Measurements from ENCODE around the gene VSIG10L. TPM values are rescaled to one million over a fixed set of nuclear protein-coding genes. Genes with fewer than 3 reads are reported as not detected.

VSIG10L gene
- total RNA-seq, 1 donor from 2014 or later, result 3.5 TPM

DNA sequence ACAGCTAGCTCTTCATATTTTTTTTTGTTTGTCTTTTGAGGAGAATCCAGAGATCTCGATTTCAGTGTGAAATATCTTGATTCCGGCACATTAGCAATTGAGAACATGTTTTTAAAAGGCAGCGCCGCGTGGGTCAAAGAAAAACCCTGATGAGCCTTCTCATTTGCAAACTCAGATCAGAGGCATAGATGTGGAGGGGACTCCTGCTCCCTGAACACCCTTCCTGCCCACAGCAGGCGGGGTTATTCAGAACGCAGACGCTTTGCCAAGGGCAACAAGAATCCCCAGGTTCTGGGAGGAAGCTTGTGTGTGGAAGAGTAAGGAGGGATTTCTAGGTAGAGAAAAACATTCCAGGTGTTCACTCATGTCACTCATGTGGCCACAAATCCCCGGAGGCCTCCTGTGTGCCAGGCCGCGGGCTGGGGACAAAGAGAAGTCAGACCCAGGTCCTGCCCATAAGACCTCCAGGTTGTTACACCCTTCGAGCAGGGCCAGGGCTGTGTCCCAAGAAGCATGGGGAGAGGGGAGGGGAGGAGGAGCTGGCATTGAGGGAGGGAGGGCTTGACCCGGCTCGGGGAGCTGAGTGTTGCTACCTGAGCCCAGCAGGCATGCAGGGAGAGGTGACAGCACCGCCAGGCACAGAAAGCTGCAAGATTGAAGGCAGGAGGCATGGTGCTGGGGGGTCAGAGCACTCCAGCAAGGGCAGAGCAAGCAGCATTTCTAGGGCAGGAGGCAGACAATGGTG is 46.4 kb downstream of the VSIG10L start:
- no peak overlapping the region for H3K27ac Mint-ChIP-seq (ENCODE audit: unreplicated experiment)

DNA sequence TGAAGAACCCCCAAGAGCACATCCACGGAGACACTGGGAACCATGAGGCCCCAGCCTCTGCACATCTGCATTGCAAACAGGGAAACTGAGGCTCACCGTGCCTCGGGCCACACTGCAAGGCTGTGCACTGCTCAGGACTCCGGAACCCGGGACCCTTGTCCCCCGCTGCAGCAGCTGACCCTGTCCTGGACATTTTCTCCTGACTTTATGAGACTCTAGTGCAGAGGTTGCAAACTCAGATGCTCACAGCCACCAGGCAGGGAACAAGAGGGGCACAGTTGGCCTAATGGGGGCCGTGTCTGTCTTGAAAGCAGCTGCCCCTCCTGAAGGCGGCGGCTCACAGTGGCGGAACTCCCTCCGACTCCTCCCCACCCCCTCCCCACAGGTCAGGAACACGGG is 47.0 kb downstream of the VSIG10L start:
- H3K4me1 Mint-ChIP-seq (ENCODE audit: unreplicated experiment), result no peaks in the 10 kb centered on the region
- no peaks in the 10 kb centered on the region for H3K27me3 Mint-ChIP-seq (ENCODE audit: unreplicated experiment)
- H3K4me3 Mint-ChIP-seq (ENCODE audit: unreplicated experiment), result no peak overlapping the region
- no peak for DNase-seq (ENCODE audit: extremely low spot score, unreplicated experiment)
- H3K36me3 Mint-ChIP-seq (ENCODE audit: unreplicated experiment), result no peaks in the 10 kb centered on the region
- H3K27ac Mint-ChIP-seq (ENCODE audit: unreplicated experiment), result no peak overlapping the region
- H3K9me3 Mint-ChIP-seq (ENCODE audit: unreplicated experiment), result no peaks in the 10 kb centered on the region
- TF ChIP-seq, protein P1, sequence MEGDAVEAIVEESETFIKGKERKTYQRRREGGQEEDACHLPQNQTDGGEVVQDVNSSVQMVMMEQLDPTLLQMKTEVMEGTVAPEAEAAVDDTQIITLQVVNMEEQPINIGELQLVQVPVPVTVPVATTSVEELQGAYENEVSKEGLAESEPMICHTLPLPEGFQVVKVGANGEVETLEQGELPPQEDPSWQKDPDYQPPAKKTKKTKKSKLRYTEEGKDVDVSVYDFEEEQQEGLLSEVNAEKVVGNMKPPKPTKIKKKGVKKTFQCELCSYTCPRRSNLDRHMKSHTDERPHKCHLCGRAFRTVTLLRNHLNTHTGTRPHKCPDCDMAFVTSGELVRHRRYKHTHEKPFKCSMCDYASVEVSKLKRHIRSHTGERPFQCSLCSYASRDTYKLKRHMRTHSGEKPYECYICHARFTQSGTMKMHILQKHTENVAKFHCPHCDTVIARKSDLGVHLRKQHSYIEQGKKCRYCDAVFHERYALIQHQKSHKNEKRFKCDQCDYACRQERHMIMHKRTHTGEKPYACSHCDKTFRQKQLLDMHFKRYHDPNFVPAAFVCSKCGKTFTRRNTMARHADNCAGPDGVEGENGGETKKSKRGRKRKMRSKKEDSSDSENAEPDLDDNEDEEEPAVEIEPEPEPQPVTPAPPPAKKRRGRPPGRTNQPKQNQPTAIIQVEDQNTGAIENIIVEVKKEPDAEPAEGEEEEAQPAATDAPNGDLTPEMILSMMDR (IDR thresholded peaks at IDR 0.05), result no peak

More for the DNA sequence above, 46.4 kb downstream of the VSIG10L start:
- H3K9me3 Mint-ChIP-seq (ENCODE audit: unreplicated experiment), result no peaks in the 10 kb centered on the region
- no peaks in the 10 kb centered on the region for H3K27me3 Mint-ChIP-seq (ENCODE audit: unreplicated experiment)
- H3K4me1 Mint-ChIP-seq (ENCODE audit: unreplicated experiment), result no peaks in the 10 kb centered on the region
- H3K4me3 Mint-ChIP-seq (ENCODE audit: unreplicated experiment), result no peak overlapping the region
- TF ChIP-seq, protein P1 (IDR thresholded peaks at IDR 0.05), result no peak
- DNase-seq (ENCODE audit: extremely low spot score, unreplicated experiment), result no peak
- H3K36me3 Mint-ChIP-seq (ENCODE audit: unreplicated experiment), result no peaks in the 10 kb centered on the region

DNA sequence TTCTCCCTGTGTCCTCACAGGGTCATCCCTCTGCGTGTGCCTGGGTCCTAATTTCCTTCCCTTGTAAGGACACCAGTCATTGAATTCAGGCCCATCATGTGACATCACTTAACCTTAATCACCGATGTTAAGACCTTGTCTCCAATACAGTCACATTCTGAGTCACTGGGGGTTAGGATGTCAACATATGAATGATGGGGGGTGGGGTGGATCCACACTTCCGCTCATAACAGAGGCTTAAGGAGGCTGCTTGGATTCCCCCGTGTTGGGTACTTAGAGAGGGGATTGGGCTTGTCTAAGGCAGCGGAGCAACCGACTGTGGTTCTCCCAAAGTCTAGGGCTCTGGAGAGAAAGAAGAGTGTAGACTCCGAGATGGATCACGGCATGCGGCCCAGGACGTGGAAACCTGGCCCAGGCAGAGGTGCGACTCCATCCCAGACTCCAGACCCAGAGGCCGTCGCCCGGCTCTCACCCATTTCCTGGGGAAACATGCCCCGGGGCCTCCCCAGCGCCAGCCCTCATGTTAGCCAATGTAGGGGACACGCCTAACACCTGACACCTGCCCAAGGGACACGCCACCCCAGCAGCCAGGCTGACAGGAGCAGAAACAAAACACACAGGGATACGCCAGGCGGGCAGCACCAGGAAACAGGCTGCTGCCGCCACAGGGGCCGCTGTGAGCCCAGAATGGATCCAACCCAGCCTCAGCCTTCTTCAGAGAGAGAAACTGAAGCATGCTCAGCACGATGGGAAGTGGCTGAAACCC is 47.5 kb downstream of the VSIG10L start:
- Mint-ChIP-seq H3K27me3 (ENCODE audit: unreplicated experiment) (no peaks in the 10 kb centered on the region), H3K4me1 (ENCODE audit: unreplicated experiment) (no peaks in the 10 kb centered on the region), H3K4me3 (ENCODE audit: unreplicated experiment) (no peak overlapping the region), H3K9me3 (ENCODE audit: unreplicated experiment) (no peaks in the 10 kb centered on the region), H3K27ac (ENCODE audit: unreplicated experiment) (no peak overlapping the region), H3K36me3 (ENCODE audit: unreplicated experiment) (no peaks in the 10 kb centered on the region)
- TF ChIP-seq, protein P1 (IDR thresholded peaks at IDR 0.05), result no peak
- no peak for DNase-seq (ENCODE audit: extremely low spot score, unreplicated experiment)

DNA sequence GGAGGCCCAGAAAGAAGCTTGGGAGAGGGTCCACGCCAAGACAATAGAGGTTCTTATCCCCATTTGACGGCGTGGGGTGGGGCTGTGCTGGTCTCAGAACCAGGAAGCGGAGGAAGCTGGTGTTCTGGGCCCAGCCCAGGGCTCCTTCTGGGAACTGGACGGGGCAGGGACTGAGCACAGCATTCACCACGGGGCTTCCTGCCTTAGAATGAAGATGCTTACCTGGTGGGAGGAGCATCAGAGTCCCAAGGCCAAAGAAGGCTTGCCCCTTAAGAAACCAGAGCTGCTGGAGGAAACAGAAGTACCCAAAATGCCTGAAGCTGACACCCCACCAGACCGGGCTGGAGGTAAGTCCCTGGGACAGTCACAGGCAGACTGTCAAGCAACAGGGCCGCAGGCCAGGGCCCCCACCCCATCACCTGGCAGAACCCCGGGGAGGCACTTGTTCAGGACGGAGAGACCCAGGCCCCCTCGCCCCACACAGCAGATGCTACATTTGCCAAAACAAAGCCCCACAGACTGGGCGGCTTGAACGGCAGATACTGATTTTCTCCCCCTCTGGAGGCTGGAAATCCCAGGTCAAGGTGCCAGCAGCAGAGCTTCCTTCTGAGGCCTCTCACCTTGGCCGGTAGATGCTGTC is 48.2 kb downstream of the VSIG10L start:
- DNase-seq (ENCODE audit: extremely low spot score, unreplicated experiment), result no peak
- H3K4me3 Mint-ChIP-seq (ENCODE audit: unreplicated experiment), result no peak overlapping the region
- no peaks in the 10 kb centered on the region for H3K4me1 Mint-ChIP-seq (ENCODE audit: unreplicated experiment)
- no peaks in the 10 kb centered on the region for H3K9me3 Mint-ChIP-seq (ENCODE audit: unreplicated experiment)
- no peak overlapping the region for H3K27ac Mint-ChIP-seq (ENCODE audit: unreplicated experiment)
- no peaks in the 10 kb centered on the region for H3K36me3 Mint-ChIP-seq (ENCODE audit: unreplicated experiment)
- no peaks in the 10 kb centered on the region for H3K27me3 Mint-ChIP-seq (ENCODE audit: unreplicated experiment)
- TF ChIP-seq, protein P1 (IDR thresholded peaks at IDR 0.05), result no peak

DNA sequence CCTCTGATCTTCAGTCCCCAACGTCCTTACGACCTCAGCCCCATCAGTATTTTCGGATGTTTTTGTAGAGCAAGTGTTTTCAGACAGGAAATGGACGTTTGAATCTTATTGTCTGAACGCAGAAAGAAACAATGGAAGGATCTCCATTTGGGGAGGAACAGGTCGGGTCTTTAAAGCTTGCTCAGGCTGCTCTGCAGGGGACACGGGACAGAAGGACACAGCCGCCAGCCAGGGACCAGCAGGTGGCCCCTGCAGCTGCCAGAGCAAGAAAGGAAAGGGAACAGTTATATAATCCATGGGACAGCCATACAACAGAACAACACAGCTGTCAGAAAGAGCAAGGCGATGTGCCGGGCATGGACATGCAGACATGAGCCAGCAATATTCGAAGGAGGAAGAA is 49.0 kb downstream of the VSIG10L start:
- TF ChIP-seq, protein P1 (IDR thresholded peaks at IDR 0.05), result no peak
- Mint-ChIP-seq H3K36me3 (ENCODE audit: unreplicated experiment) (no peaks in the 10 kb centered on the region), H3K4me1 (ENCODE audit: unreplicated experiment) (no peaks in the 10 kb centered on the region), H3K9me3 (ENCODE audit: unreplicated experiment) (no peaks in the 10 kb centered on the region), H3K4me3 (ENCODE audit: unreplicated experiment) (no peak overlapping the region), H3K27ac (ENCODE audit: unreplicated experiment) (no peak overlapping the region), H3K27me3 (ENCODE audit: unreplicated experiment) (no peaks in the 10 kb centered on the region)
- DNase-seq (ENCODE audit: extremely low spot score, unreplicated experiment), result no peak
